HCT116 (cell line): Measurements from ENCODE around the gene GTF2F1.

ENCODE experiments used
- POLR2A ChIP-seq: IDR thresholded peaks from 2 replicates; pipeline ENCODE4 v1.7.0; 2011; ENCODE audit warnings: borderline replicate concordance; ENCODE audit not compliant: insufficient read depth, insufficient read length; ENCODE audit errors: extremely low read depth
- POLR2AphosphoS5 ChIP-seq: IDR thresholded peaks from 2 replicates; pipeline ENCODE4 v1.6.1; 2011; ENCODE audit warnings: mild to moderate bottlenecking, low read depth, low read length, moderate library complexity
- YY1 ChIP-seq: IDR thresholded peaks from 2 replicates; pipeline ENCODE4 v1.6.1; 2011; ENCODE audit warnings: low read length, low read depth, moderate library complexity, mild to moderate bottlenecking; ENCODE audit not compliant: insufficient replicate concordance; ENCODE audit errors: extremely low read depth
- TF ChIP-seq, protein P1 (sequence below), 3 experiments: fragments of 200-600 bp in 1 of 3; sonication (generic) in 1 of 3; IDR thresholded peaks in 2 of 3; conservative IDR thresholded peaks in 1 of 3; 2 replicates each; pipeline ENCODE4 v1.5.1; 2012 to 2017; ENCODE audit warnings: low read depth in 2 of 3, low read length in 2 of 3, antibody characterized with exemption in 1 of 3, borderline replicate concordance in 1 of 3, control low read depth in 1 of 3, mild to moderate bottlenecking in 1 of 3, mixed read lengths in 1 of 3, mixed run types in 1 of 3, moderate library complexity in 1 of 3; ENCODE audit not compliant: insufficient read depth in 1 of 3

DNA sequence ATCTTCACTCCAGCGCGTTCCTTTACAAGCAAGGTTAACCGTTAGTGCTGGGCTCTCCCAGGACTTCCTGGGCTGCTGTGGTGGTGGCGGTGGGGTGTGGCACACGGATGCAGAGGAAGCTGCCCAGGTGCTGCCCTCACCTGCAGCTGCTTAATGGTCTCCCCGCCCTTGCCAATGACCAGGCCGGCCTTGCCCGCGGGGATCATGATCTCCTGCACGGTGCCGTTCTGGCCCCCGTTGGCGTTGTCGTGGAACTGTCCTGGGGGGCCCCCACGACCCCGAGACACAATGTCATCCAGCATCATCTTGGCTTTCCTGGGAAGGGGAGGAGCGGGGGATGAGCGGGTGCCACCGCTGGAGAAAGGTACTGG lies 25.6 kb upstream of the GTF2F1 start:
- TF ChIP-seq POLR2A (no peak), YY1 (no peak), POLR2AphosphoS5 (no peak)
- TF ChIP-seq, protein P1, sequence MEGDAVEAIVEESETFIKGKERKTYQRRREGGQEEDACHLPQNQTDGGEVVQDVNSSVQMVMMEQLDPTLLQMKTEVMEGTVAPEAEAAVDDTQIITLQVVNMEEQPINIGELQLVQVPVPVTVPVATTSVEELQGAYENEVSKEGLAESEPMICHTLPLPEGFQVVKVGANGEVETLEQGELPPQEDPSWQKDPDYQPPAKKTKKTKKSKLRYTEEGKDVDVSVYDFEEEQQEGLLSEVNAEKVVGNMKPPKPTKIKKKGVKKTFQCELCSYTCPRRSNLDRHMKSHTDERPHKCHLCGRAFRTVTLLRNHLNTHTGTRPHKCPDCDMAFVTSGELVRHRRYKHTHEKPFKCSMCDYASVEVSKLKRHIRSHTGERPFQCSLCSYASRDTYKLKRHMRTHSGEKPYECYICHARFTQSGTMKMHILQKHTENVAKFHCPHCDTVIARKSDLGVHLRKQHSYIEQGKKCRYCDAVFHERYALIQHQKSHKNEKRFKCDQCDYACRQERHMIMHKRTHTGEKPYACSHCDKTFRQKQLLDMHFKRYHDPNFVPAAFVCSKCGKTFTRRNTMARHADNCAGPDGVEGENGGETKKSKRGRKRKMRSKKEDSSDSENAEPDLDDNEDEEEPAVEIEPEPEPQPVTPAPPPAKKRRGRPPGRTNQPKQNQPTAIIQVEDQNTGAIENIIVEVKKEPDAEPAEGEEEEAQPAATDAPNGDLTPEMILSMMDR (IDR thresholded peaks at IDR 0.05 in 2 of 3, conservative IDR thresholded peaks at IDR 0.05 in 1 of 3; ENCODE audit: borderline replicate concordance in 1 of 3, insufficient read depth in 1 of 3, low read depth in 2 of 3, low read length in 2 of 3), result no peak
